Measurements from ENCODE around the gene CD8A. TPM values are rescaled to one million over a fixed set of nuclear protein-coding genes. Genes with fewer than 3 reads are reported as not detected.

CD8A gene
- total and polyA plus RNA-seq, 2 of the 8 experiments (the other 6 are each of a cell fraction or from before 2014, with no cell fraction given), result 0.14 to 0.39 TPM

- Histone ChIP-seq H3K56ac (replicated peaks; ENCODE audit: insufficient read length, low read depth, low read length) (no peak overlapping the region), H3K4me1 (replicated peaks in 1 of 4; ENCODE audit: control insufficient read depth in 3 of 4, insufficient read depth in 4 of 4, low read length in 3 of 4) (peaks cover 0 to 3% (median 0%) of the 10 kb centered on the region in 4 experiments; a peak in 1 of 7 replicates), H3K4me2 (ENCODE audit: insufficient read depth in 1 of 2, low read depth in 2 of 2, low read length in 2 of 2) (no peak overlapping the region), H2AK5ac (ENCODE audit: low read depth, low read length) (no peak overlapping the region), H4K5ac (ENCODE audit: insufficient read length, low read depth, low read length) (no peak overlapping the region), H4K91ac (replicated peaks; ENCODE audit: insufficient read length, low read length) (no peak overlapping the region), H3K4ac (replicated peaks; ENCODE audit: insufficient read length, low read depth, low read length) (no peak overlapping the region), H3K79me2 (ENCODE audit: control insufficient read depth in 1 of 2, insufficient read depth in 2 of 2, low read length in 2 of 2) (no peaks in the 10 kb centered on the region; a peak in 1 of 4 replicates), H3K14ac (ENCODE audit: insufficient read length) (no peak overlapping the region), H3K9me3 (ENCODE audit: insufficient read depth in 2 of 2, low read depth in 1 of 2, low read length in 1 of 2) (no peaks in the 10 kb centered on the region), H3K27ac (ENCODE audit: low read depth, low read length) (no peak overlapping the region), H2BK15ac (ENCODE audit: low read length) (no peak overlapping the region), H4K8ac (ENCODE audit: extremely low read depth, insufficient read depth, low read length) (no peak overlapping the region), H2BK20ac (ENCODE audit: low read length) (no peak overlapping the region), H2BK5ac (ENCODE audit: low read depth, low read length) (no peak overlapping the region), H3K36me3 (ENCODE audit: control insufficient read depth in 2 of 4, insufficient read depth in 4 of 4, low read length in 3 of 4) (no peaks in the 10 kb centered on the region), H3K79me1 (ENCODE audit: low read depth, low read length) (no peaks in the 10 kb centered on the region), H3K9ac (replicated peaks in 1 of 4; ENCODE audit: extremely low read depth in 1 of 4, low read depth in 3 of 4, low read length in 3 of 4) (no peak overlapping the region), H3K27me3 (replicated peaks in 1 of 4; ENCODE audit: control insufficient read depth in 3 of 4, extremely low read depth in 1 of 4, insufficient read depth in 3 of 4, low read length in 3 of 4) (no peaks in the 10 kb centered on the region), H3K4me3 (ENCODE audit: extremely low read depth in 1 of 4, insufficient read depth in 2 of 4, low read depth in 3 of 4, low read length in 4 of 4) (no peak overlapping the region), H2BK12ac (ENCODE audit: low read depth, low read length) (no peak overlapping the region), H4K20me1 (replicated peaks in 1 of 2; ENCODE audit: control insufficient read depth in 1 of 2, insufficient read depth in 2 of 2, low read length in 2 of 2) (no peaks in the 10 kb centered on the region), H3K23ac (ENCODE audit: insufficient read length) (no peak overlapping the region), H3K18ac (ENCODE audit: extremely low read depth, low read length) (no peak overlapping the region), H3K23me2 (ENCODE audit: low read depth, low read length) (no peaks in the 10 kb centered on the region; the same call in 1 of the 2 replicates), H2BK120ac (replicated peaks; ENCODE audit: low read depth, low read length) (no peak overlapping the region), H2AFZ (ENCODE audit: low read length) (no peak overlapping the region)
- WGBS, 2 experiments (ENCODE audit: extremely low coverage in 1 of 2, insufficient coverage in 1 of 2, insufficient read length in 1 of 2, insufficient replicate concordance in 2 of 2, low coverage in 1 of 2, low lambda C conversion rate in 2 of 2, missing lambda C conversion rate in 1 of 2), result 100% methylated on average over 4 of the region's 4 CpGs; no CpG with 5 or more reads in 1 of the 2 experiments
- POLR2A ChIA-PET (ENCODE audit: partially characterized antibody), result no interaction called here
- DNase-seq (ENCODE audit: low read depth in 1 of 2, low spot score in 2 of 2) (no peak), FAIRE-seq (no peak)
- CTCF ChIA-PET (ENCODE audit: partially characterized antibody), result interaction anchor here (1.3 kb wide), 1 partner anchor 18 kb away, joined by 7 read pairs; no protein-coding TSS in a partner anchor
- TF ChIP-seq SUZ12 (IDR thresholded peaks at IDR 0.05; ENCODE audit: low read length), result no peak
- no peak for TF ChIP-seq SP4 (IDR thresholded peaks at IDR 0.05; ENCODE audit: low read length)
Observed at GRCh38 chr2:86826951-86827350, 36.2 kb upstream of the CD8A start.
